Measurements from ENCODE around the gene PLEKHH1.
"Not testable (repeated sequence)": the region's sequence is repeated elsewhere in the genome, so short reads cannot be mapped to it uniquely, and the experiment has no call there.

PLEKHH1 gene

GRCh38 chr14:67622675-67623074 lies 89.6 kb downstream of the PLEKHH1 start:
- no peak for DNase-seq (ENCODE audit: low read depth in 2 of 2)

GRCh38 chr14:67623114-67623513 lies 90.0 kb downstream of the PLEKHH1 start:
- no peak for DNase-seq (ENCODE audit: low read depth in 2 of 2)

- not testable (repeated sequence) for DNase-seq (ENCODE audit: low read depth in 2 of 2)
Observed at GRCh38 chr14:67626131-67626530, 93.0 kb downstream of the PLEKHH1 start.

- DNase-seq (ENCODE audit: low read depth in 2 of 2) = no peak
Observed at GRCh38 chr14:67627519-67627918, 94.4 kb downstream of the PLEKHH1 start.

GRCh38 chr14:67630186-67630585 lies 97.1 kb downstream of the PLEKHH1 start:
- no peak for DNase-seq (ENCODE audit: low read depth in 2 of 2)

- no peak for DNase-seq (ENCODE audit: low read depth in 2 of 2)
Observed at GRCh38 chr14:67630938-67631337, 97.8 kb downstream of the PLEKHH1 start.

- no peak for DNase-seq (ENCODE audit: low read depth in 2 of 2)
Observed at GRCh38 chr14:67633451-67634147, 100.5 kb downstream of the PLEKHH1 start.

- DNase-seq (ENCODE audit: low read depth in 2 of 2) = no peak
Observed at GRCh38 chr14:67636361-67636919, 103.3 kb downstream of the PLEKHH1 start.

- DNase-seq (ENCODE audit: low read depth in 2 of 2) = no peak
Observed at GRCh38 chr14:67638642-67639041, 105.6 kb downstream of the PLEKHH1 start.
